Fibroblast of lung (primary cell): Measurements from ENCODE around the gene SVEP1. TPM values are rescaled to one million over a fixed set of nuclear protein-coding genes. Genes with fewer than 3 reads are reported as not detected.

Experiments
- DNase-seq, 2 donors: peaks; one replicate each; pipeline versions ENCODE4 v3.0.0 to v3.0.0-alpha.2; 2010; ENCODE audit warnings: low read depth in 2 of 2
- H2AFZ ChIP-seq: 2 replicates; pipeline ENCODE4 v1.5.1; 2012; ENCODE audit warnings: low read length, control low read depth, inconsistent platforms
- H3K27ac ChIP-seq: 2 replicates; pipeline ENCODE4 v1.5.1; 2011; ENCODE audit warnings: low read length, control low read depth; ENCODE audit not compliant: insufficient read depth
- H3K27me3 ChIP-seq: 2 replicates; pipeline ENCODE4 v1.5.1; 2011; ENCODE audit warnings: mild to moderate bottlenecking, low read length; ENCODE audit not compliant: control insufficient read depth, insufficient read depth
- H3K36me3 ChIP-seq: 2 replicates; pipeline ENCODE4 v1.5.1; 2011; ENCODE audit warnings: low read length; ENCODE audit not compliant: control insufficient read depth, insufficient read depth
- H3K4me1 ChIP-seq: 2 replicates; pipeline ENCODE4 v1.5.1; 2011; ENCODE audit warnings: low read length; ENCODE audit not compliant: control insufficient read depth, insufficient read depth; ENCODE audit errors: extremely low read depth
- H3K4me2 ChIP-seq: 2 replicates; pipeline ENCODE4 v1.5.1; 2011; ENCODE audit warnings: low read length, control low read depth; ENCODE audit not compliant: insufficient read depth; ENCODE audit errors: extremely low read depth
- H3K4me3 ChIP-seq, 4 experiments: fragments of 200-600 bp in 1 of 4; sonication (generic) in 1 of 4; replicated peaks in 1 of 4; 2 replicates each; pipeline ENCODE4 v1.5.1; 2011 to 2016; ENCODE audit warnings: low read length in 4 of 4, low read depth in 3 of 4, mild to moderate bottlenecking in 3 of 4, control low read depth in 2 of 4, inconsistent platforms in 1 of 4, mixed read lengths in 1 of 4; ENCODE audit not compliant: insufficient read depth in 1 of 4; ENCODE audit errors: control extremely low read depth in 1 of 4
- H3K79me2 ChIP-seq: 2 replicates; pipeline ENCODE4 v1.5.1; 2012; ENCODE audit warnings: mild to moderate bottlenecking, low read length, inconsistent platforms; ENCODE audit not compliant: control insufficient read depth, insufficient read depth
- H3K9ac ChIP-seq: 2 replicates; pipeline ENCODE4 v1.5.1; 2011; ENCODE audit warnings: mild to moderate bottlenecking, low read length, control low read depth; ENCODE audit not compliant: insufficient read depth
- H3K9me3 ChIP-seq: 2 replicates; pipeline ENCODE4 v1.5.1; 2012; ENCODE audit warnings: low read depth, low read length; ENCODE audit not compliant: control insufficient read depth, insufficient read depth
- H4K20me1 ChIP-seq: 2 replicates; pipeline ENCODE4 v1.5.1; 2011; ENCODE audit warnings: low read length; ENCODE audit not compliant: control insufficient read depth, insufficient read depth; ENCODE audit errors: extremely low read depth
- CTCF ChIP-seq, 2 donors: IDR thresholded peaks in 1 of 2; conservative IDR thresholded peaks in 1 of 2; 1 replicate in 1 of 2; 2 replicates in 1 of 2; pipeline ENCODE4 v1.5.1; 2011 to 2012; ENCODE audit warnings: low read length in 2 of 2, control low read depth in 1 of 2, inconsistent platforms in 1 of 2, low read depth in 1 of 2, mild to moderate bottlenecking in 1 of 2
- EZH2 ChIP-seq: IDR thresholded peaks from 2 replicates; pipeline ENCODE4 v1.5.1; 2012; ENCODE audit warnings: low read length, control low read depth, mild to moderate bottlenecking; ENCODE audit errors: missing control alignments
- polyA plus RNA-seq, 2 donors: library from polyadenylated mRNA; depleted of rRNA in 1 of 2; stranded (reverse) in 1 of 2; unstranded in 1 of 2; fragments of >200 nt; gene quantifications; 2 replicates each; pipeline ENCODE4 v1.2.1, GENCODE V29; 2011 to 2012; ENCODE audit warnings: missing spikeins in 1 of 2
- total RNA-seq: library from RNA; depleted of rRNA; stranded (reverse); fragments of >200 nt; gene quantifications from 2 replicates; pipeline ENCODE4 v1.2.1, GENCODE V29; 2014

Gene SVEP1
- total and polyA plus RNA-seq, 2 donors (not counting 1 experiment from before 2014, with no cell fraction given), result 46.3 to 96.9 TPM

- no peaks in the 10 kb centered on the region for H3K27me3 ChIP-seq
- no peaks in the 10 kb centered on the region for H3K4me1 ChIP-seq
- DNase-seq, result no peak
- no peaks in the 10 kb centered on the region for H4K20me1 ChIP-seq
- H3K4me3 ChIP-seq, result no peak overlapping the region
- no peak overlapping the region for H3K27ac ChIP-seq
- H3K9ac ChIP-seq, result no peak overlapping the region
- no peaks in the 10 kb centered on the region for H3K36me3 ChIP-seq
- no peaks in the 10 kb centered on the region for H3K9me3 ChIP-seq
- H2AFZ ChIP-seq, result no peak overlapping the region
- H3K79me2 ChIP-seq, result no peaks in the 10 kb centered on the region
- TF ChIP-seq CTCF (conservative IDR thresholded peaks at IDR 0.05 in 1 of 2, IDR thresholded peaks at IDR 0.05 in 1 of 2; ENCODE audit: low read depth in 1 of 2, low read length in 2 of 2), result no peak
- TF ChIP-seq EZH2, result no peak
- H3K4me2 ChIP-seq, result no peak overlapping the region
Measured at GRCh38 chr9:110329639-110330230, 249.8 kb downstream of the SVEP1 start.

DNA sequence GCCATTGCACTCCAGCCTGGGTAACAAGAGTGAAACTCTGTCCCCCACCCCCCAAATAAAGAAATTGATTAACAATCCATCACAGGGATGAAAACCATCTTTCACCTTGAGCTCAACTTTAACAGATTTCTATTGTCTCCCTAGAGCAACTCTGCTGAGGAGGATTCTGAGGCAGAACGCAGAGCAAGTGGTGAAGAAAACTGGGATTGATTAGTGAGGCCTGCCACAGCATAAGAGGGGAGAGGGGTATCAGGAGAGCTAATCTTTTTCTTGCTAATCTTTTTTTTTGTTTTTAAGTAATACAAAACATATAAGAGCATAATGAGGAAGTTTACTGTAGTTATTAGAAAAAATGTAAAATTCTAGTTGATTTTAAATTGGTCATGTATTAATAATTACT is 250.8 kb downstream of the SVEP1 start:
- no peak for DNase-seq
- Histone ChIP-seq H3K27me3 (no peaks in the 10 kb centered on the region), H4K20me1 (no peaks in the 10 kb centered on the region), H3K4me2 (no peak overlapping the region), H3K4me1 (no peaks in the 10 kb centered on the region), H3K4me3 (no peak overlapping the region), H2AFZ (no peak overlapping the region), H3K9me3 (no peaks in the 10 kb centered on the region), H3K36me3 (no peaks in the 10 kb centered on the region), H3K27ac (no peak overlapping the region), H3K9ac (no peak overlapping the region), H3K79me2 (no peaks in the 10 kb centered on the region)
- TF ChIP-seq EZH2, result no peak
- no peak for TF ChIP-seq CTCF (conservative IDR thresholded peaks at IDR 0.05 in 1 of 2, IDR thresholded peaks at IDR 0.05 in 1 of 2; ENCODE audit: low read depth in 1 of 2, low read length in 2 of 2)

- H3K9ac ChIP-seq, result no peak overlapping the region
- no peak overlapping the region for H3K4me2 ChIP-seq
- no peaks in the 10 kb centered on the region for H3K79me2 ChIP-seq
- no peaks in the 10 kb centered on the region for H3K4me1 ChIP-seq
- no peak overlapping the region for H2AFZ ChIP-seq
- H3K9me3 ChIP-seq, result no peaks in the 10 kb centered on the region
- no peaks in the 10 kb centered on the region for H4K20me1 ChIP-seq
- no peak for TF ChIP-seq EZH2
- TF ChIP-seq CTCF (conservative IDR thresholded peaks at IDR 0.05 in 1 of 2, IDR thresholded peaks at IDR 0.05 in 1 of 2; ENCODE audit: low read depth in 1 of 2, low read length in 2 of 2), result no peak
- no peak overlapping the region for H3K27ac ChIP-seq
- DNase-seq, result no peak
- H3K27me3 ChIP-seq, result peaks cover 3% of the 10 kb centered on the region
- no peak overlapping the region for H3K4me3 ChIP-seq
- no peaks in the 10 kb centered on the region for H3K36me3 ChIP-seq
Measured at GRCh38 chr9:110327716-110328115, 251.8 kb downstream of the SVEP1 start.
